ENCODE results near the gene BMPER. TPM values are rescaled to one million over a fixed set of nuclear protein-coding genes. Genes with fewer than 3 reads are reported as not detected.

BMPER gene
- total and polyA plus RNA-seq, 2 of the 8 experiments (the other 6 are each of a cell fraction or from before 2014, with no cell fraction given): 0.33 to 0.69 TPM

GRCh38 chr7:34162027-34162565 is 256.8 kb downstream of the BMPER start:
- Histone ChIP-seq H2AFZ (ENCODE audit: low read length) (no peak overlapping the region), H3K56ac (replicated peaks; ENCODE audit: insufficient read length, low read depth, low read length) (no peak overlapping the region), H3K23ac (ENCODE audit: insufficient read length) (no peak overlapping the region), H3K9me3 (ENCODE audit: insufficient read depth in 2 of 2, low read depth in 1 of 2, low read length in 1 of 2) (no peaks in the 10 kb centered on the region), H3K14ac (ENCODE audit: insufficient read length) (no peak overlapping the region), H2BK20ac (ENCODE audit: low read length) (no peak overlapping the region), H3K4me2 (ENCODE audit: insufficient read depth in 1 of 2, low read depth in 2 of 2, low read length in 2 of 2) (no peak overlapping the region), H3K4me1 (replicated peaks in 1 of 4; ENCODE audit: control insufficient read depth in 3 of 4, insufficient read depth in 4 of 4, low read length in 3 of 4) (no peaks in the 10 kb centered on the region), H4K8ac (ENCODE audit: extremely low read depth, insufficient read depth, low read length) (no peak overlapping the region), H3K79me1 (ENCODE audit: low read depth, low read length) (no peaks in the 10 kb centered on the region), H3K18ac (ENCODE audit: extremely low read depth, low read length) (no peak overlapping the region), H2BK5ac (ENCODE audit: low read depth, low read length) (no peak overlapping the region), H3K9ac (replicated peaks in 1 of 4; ENCODE audit: extremely low read depth in 1 of 4, low read depth in 3 of 4, low read length in 3 of 4) (no peak overlapping the region), H4K5ac (ENCODE audit: insufficient read length, low read depth, low read length) (no peak overlapping the region), H3K27me3 (replicated peaks in 1 of 4; ENCODE audit: control insufficient read depth in 3 of 4, extremely low read depth in 1 of 4, insufficient read depth in 3 of 4, low read length in 3 of 4) (no peaks in the 10 kb centered on the region), H2BK12ac (ENCODE audit: low read depth, low read length) (no peak overlapping the region), H3K79me2 (ENCODE audit: control insufficient read depth in 1 of 2, insufficient read depth in 2 of 2, low read length in 2 of 2) (no peaks in the 10 kb centered on the region), H3K23me2 (ENCODE audit: low read depth, low read length) (peaks cover 2% of the 10 kb centered on the region; the same call in 1 of the 2 replicates), H2BK120ac (replicated peaks; ENCODE audit: low read depth, low read length) (no peak overlapping the region), H2BK15ac (ENCODE audit: low read length) (no peak overlapping the region), H3K4ac (replicated peaks; ENCODE audit: insufficient read length, low read depth, low read length) (no peak overlapping the region), H3K36me3 (ENCODE audit: control insufficient read depth in 2 of 4, insufficient read depth in 4 of 4, low read length in 3 of 4) (no peaks in the 10 kb centered on the region), H3K27ac (ENCODE audit: low read depth, low read length) (no peak overlapping the region), H2AK5ac (ENCODE audit: low read depth, low read length) (no peak overlapping the region), H4K20me1 (replicated peaks in 1 of 2; ENCODE audit: control insufficient read depth in 1 of 2, insufficient read depth in 2 of 2, low read length in 2 of 2) (no peaks in the 10 kb centered on the region), H4K91ac (replicated peaks; ENCODE audit: insufficient read length, low read length) (no peak overlapping the region), H3K4me3 (ENCODE audit: extremely low read depth in 1 of 4, insufficient read depth in 2 of 4, low read depth in 3 of 4, low read length in 4 of 4) (no peak overlapping the region)
- ChIA-PET POLR2A (ENCODE audit: partially characterized antibody) (no interaction called here), CTCF (ENCODE audit: partially characterized antibody) (interaction anchor here (0.7 to 13.5 kb wide), 6 partner anchors 26 to 700 kb away, joined by 3 to 197 read pairs (median 4); no protein-coding TSS in a partner anchor)
- 80% methylated on average over 5 of the region's 5 CpGs; no CpG with 5 or more reads in 1 of the 2 experiments for WGBS, 2 experiments (ENCODE audit: extremely low coverage in 1 of 2, insufficient coverage in 1 of 2, insufficient read length in 1 of 2, insufficient replicate concordance in 2 of 2, low coverage in 1 of 2, low lambda C conversion rate in 2 of 2, missing lambda C conversion rate in 1 of 2)
- TF ChIP-seq BACH1 (IDR thresholded peaks at IDR 0.05; ENCODE audit: low read length): no peak
- TF ChIP-seq EP300 (IDR thresholded peaks at IDR 0.05; ENCODE audit: borderline replicate concordance in 1 of 2, low read depth in 2 of 2, low read length in 2 of 2): no peak
- no peak for TF ChIP-seq USF2 (IDR thresholded peaks at IDR 0.05; ENCODE audit: low read length)
- TF ChIP-seq CEBPB (IDR thresholded peaks at IDR 0.05; ENCODE audit: low read depth, low read length): no peak
- TF ChIP-seq POLR2AphosphoS5 (IDR thresholded peaks at IDR 0.05; ENCODE audit: low read depth, low read length): no peak
- TF ChIP-seq RXRA (IDR thresholded peaks at IDR 0.05; ENCODE audit: insufficient read depth, low read depth, low read length): no peak
- no peak for TF ChIP-seq E2F6 (IDR thresholded peaks at IDR 0.05)
- no peak for TF ChIP-seq NANOG (IDR thresholded peaks at IDR 0.05; ENCODE audit: insufficient read depth, low read depth, low read length, poor library complexity, severe bottlenecking)
- TF ChIP-seq BCL11A (IDR thresholded peaks at IDR 0.05; ENCODE audit: low read depth in 2 of 2, low read length in 2 of 2): no peak
- TF ChIP-seq HDAC6 (IDR thresholded peaks at IDR 0.05; ENCODE audit: low read depth, low read length): no peak
- TF ChIP-seq GTF2F1 (IDR thresholded peaks at IDR 0.05; ENCODE audit: borderline replicate concordance, low read depth, low read length): no peak
- TF ChIP-seq NRF1 (IDR thresholded peaks at IDR 0.05; ENCODE audit: low read depth, low read length): no peak
- no peak for FAIRE-seq
- DNase-seq (ENCODE audit: low read depth in 1 of 2, low spot score in 2 of 2): no peak

Data from H1 (cell line).